ENCODE results near the gene CYSRT1.
A peak's percentile ranks its signal among the peaks of the same experiment; 100 is the strongest.

Gene CYSRT1

GRCh38 chr9:137224830-137225694 lies at the start of gene CYSRT1:
Gene CYSRT1, plus strand, starts transcription at chr9:137225174. Its CDS starts 448 bp downstream, at chr9:137225622.
- no peak for DNase-seq

GRCh38 chr9:137175345-137175961 lies 49.5 kb upstream of the CYSRT1 start:
- no peak for DNase-seq

GRCh38 chr9:137176302-137177182 lies 48.4 kb upstream of the CYSRT1 start:
- no peak for DNase-seq

- DNase-seq, result no peak
Measured at GRCh38 chr9:137178201-137178938, 46.6 kb upstream of the CYSRT1 start.

GRCh38 chr9:137178939-137179630 lies 45.9 kb upstream of the CYSRT1 start:
- no peak for DNase-seq

- no peak for DNase-seq
Measured at GRCh38 chr9:137179761-137180160, 45.2 kb upstream of the CYSRT1 start.

- no peak for DNase-seq
Measured at GRCh38 chr9:137180491-137180890, 44.5 kb upstream of the CYSRT1 start.

- DNase-seq, result no peak
Measured at GRCh38 chr9:137181680-137182079, 43.3 kb upstream of the CYSRT1 start.

GRCh38 chr9:137182836-137183235 lies 42.1 kb upstream of the CYSRT1 start:
- no peak for DNase-seq

GRCh38 chr9:137183980-137184595 lies 40.9 kb upstream of the CYSRT1 start:
- DNase-seq, result no peak

- DNase-seq, result no peak
Measured at GRCh38 chr9:137184881-137185660, 39.9 kb upstream of the CYSRT1 start.

GRCh38 chr9:137185921-137186320 lies 39.1 kb upstream of the CYSRT1 start:
- no peak for DNase-seq

- DNase-seq, result no peak
Measured at GRCh38 chr9:137186385-137186784, 38.6 kb upstream of the CYSRT1 start.

GRCh38 chr9:137187386-137187785 lies 37.6 kb upstream of the CYSRT1 start:
- no peak for DNase-seq

GRCh38 chr9:137188086-137188489 lies 36.9 kb upstream of the CYSRT1 start:
- DNase-seq, result no peak

GRCh38 chr9:137188490-137189296 lies 36.3 kb upstream of the CYSRT1 start, which contains the start of the genes ANAPC2 and SSNA1:
Gene ANAPC2, minus strand, starts transcription at chr9:137188560. Its CDS starts 28 bp downstream, at chr9:137188532.
Gene SSNA1, plus strand, starts transcription at chr9:137188676. Its CDS starts 51 bp downstream, at chr9:137188727.
- DNase-seq, result peak; percentile 93

- no peak for DNase-seq
Measured at GRCh38 chr9:137189297-137190295, 35.4 kb upstream of the CYSRT1 start.

- no peak for DNase-seq
Measured at GRCh38 chr9:137190315-137190856, 34.6 kb upstream of the CYSRT1 start.

All from activated naive CD4-positive, alpha-beta T cell treated with anti-CD3 and anti-CD28 coated beads, Interleukin-2, amount 50 U/mL, for 16 hours (primary cell).